ENCODE results near the gene TRIM52. TPM values are rescaled to one million over a fixed set of nuclear protein-coding genes. Genes with fewer than 3 reads are reported as not detected.
"Not testable (repeated sequence)": the region's sequence is repeated elsewhere in the genome, so short reads cannot be mapped to it uniquely, and the experiment has no call there.

The TRIM52 gene
- total RNA-seq: 10 to 100 TPM; 11.4 to 13.1 TPM
- long read RNA-seq, full-length matches to known transcripts: 4 of 7 reads
- long read RNA-seq, partial matches to known transcripts: 0 of 7 reads
- long read RNA-seq, other reads (novel, unspliced or antisense): 3 of 7 reads

GRCh38 chr5:181260720-181261319, at the start of gene TRIM52:
TRIM52 (minus strand) TSS chr5:181261143; CDS start chr5:181260813, 330 bp downstream.
- intact Hi-C loops (cut with DNase I, micrococcal nuclease): no loop called here

GRCh38 chr5:181287331-181287730, 26.4 kb upstream of the TRIM52 start:
- ATAC-seq; intact Hi-C loops (cut with DNase I, micrococcal nuclease); DNase-seq: not testable (repeated sequence)

More at GRCh38 chr5:181260720-181261319, at the start of gene TRIM52:
- DNase-seq (peak; percentile 94 to 95), ATAC-seq (peak; percentile 87)

- DNase-seq; intact Hi-C loops (cut with DNase I, micrococcal nuclease); ATAC-seq: not testable (repeated sequence)
Measured at GRCh38 chr5:181285962-181286705, 25.2 kb upstream of the TRIM52 start.

- ATAC-seq; intact Hi-C loops (cut with DNase I, micrococcal nuclease); DNase-seq: not testable (repeated sequence)
Measured at GRCh38 chr5:181283841-181284755, 23.2 kb upstream of the TRIM52 start.

GRCh38 chr5:181283347-181283746, 22.4 kb upstream of the TRIM52 start:
- intact Hi-C loops (cut with DNase I, micrococcal nuclease): no loop called here
- no peak for DNase-seq
- ATAC-seq: no peak

- ATAC-seq: no peak
- DNase-seq: no peak
- intact Hi-C loops (cut with DNase I, micrococcal nuclease): no loop called here
Measured at GRCh38 chr5:181282874-181283273, 21.9 kb upstream of the TRIM52 start.

- DNase-seq; ATAC-seq; intact Hi-C loops (cut with DNase I, micrococcal nuclease): not testable (repeated sequence)
Measured at GRCh38 chr5:181282415-181282814, 21.5 kb upstream of the TRIM52 start.

GRCh38 chr5:181281984-181282316, 21.0 kb upstream of the TRIM52 start:
- no peak for ATAC-seq
- no peak for DNase-seq
- intact Hi-C loops (cut with DNase I, micrococcal nuclease): no loop called here

- ATAC-seq: no peak
Measured at GRCh38 chr5:181281077-181281983, 20.4 kb upstream of the TRIM52 start.

GRCh38 chr5:181280251-181280762, 19.4 kb upstream of the TRIM52 start:
- no peak for ATAC-seq

More at GRCh38 chr5:181281077-181281983, 20.4 kb upstream of the TRIM52 start:
- intact Hi-C loops (cut with DNase I, micrococcal nuclease): no loop called here
- DNase-seq: no peak

GRCh38 chr5:181273433-181273744, 12.4 kb upstream of the TRIM52 start:
- peak in 1 of 2 donors; percentile 36 for DNase-seq
- peak; percentile 62 for ATAC-seq
- intact Hi-C loops (cut with DNase I, micrococcal nuclease): not testable (repeated sequence)

More at GRCh38 chr5:181280251-181280762, 19.4 kb upstream of the TRIM52 start:
- intact Hi-C loops (cut with DNase I, micrococcal nuclease): no loop called here
- DNase-seq: no peak

GRCh38 chr5:181271081-181271480, 10.1 kb upstream of the TRIM52 start:
- DNase-seq: no peak
- no peak for ATAC-seq
- intact Hi-C loops (cut with DNase I, micrococcal nuclease): no loop called here

- not testable (repeated sequence) for ATAC-seq
Measured at GRCh38 chr5:181267907-181268306, 7.0 kb upstream of the TRIM52 start.

GRCh38 chr5:181267291-181267904, 6.5 kb upstream of the TRIM52 start:
- ATAC-seq; DNase-seq; intact Hi-C loops (cut with DNase I, micrococcal nuclease): not testable (repeated sequence)

More at GRCh38 chr5:181267907-181268306, 7.0 kb upstream of the TRIM52 start:
- intact Hi-C loops (cut with DNase I, micrococcal nuclease); DNase-seq: not testable (repeated sequence)

- DNase-seq (no peak), ATAC-seq (no peak)
- intact Hi-C loops (cut with DNase I, micrococcal nuclease): no loop called here
Measured at GRCh38 chr5:181265092-181265671, 4.2 kb upstream of the TRIM52 start.

- intact Hi-C loops (cut with DNase I, micrococcal nuclease): no loop called here
- ATAC-seq (no peak), DNase-seq (no peak)
Measured at GRCh38 chr5:181263633-181264032, 2.7 kb upstream of the TRIM52 start.
